ENCODE results near the gene TRAPPC11.

DNA sequence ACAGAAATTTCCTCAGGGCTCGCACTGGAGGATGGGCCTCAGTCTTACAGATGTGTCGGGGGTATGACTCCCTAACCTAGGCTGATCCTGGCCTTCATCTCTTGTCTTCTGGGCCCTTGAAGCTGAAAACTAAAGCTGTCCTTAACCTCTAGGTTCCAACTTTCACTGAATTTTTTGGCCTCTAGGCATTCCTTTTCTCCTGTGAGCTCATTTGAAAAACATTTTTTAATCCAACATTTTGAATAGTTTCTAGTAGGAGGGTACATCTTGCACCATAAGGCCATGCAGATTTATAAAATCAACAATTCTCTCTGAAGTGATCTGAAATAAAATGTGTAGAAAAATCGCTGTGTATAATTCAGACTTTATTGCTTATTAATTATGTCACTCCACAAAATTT lies 19.8 kb upstream of the TRAPPC11 start:
- TF ChIP-seq, protein P1, sequence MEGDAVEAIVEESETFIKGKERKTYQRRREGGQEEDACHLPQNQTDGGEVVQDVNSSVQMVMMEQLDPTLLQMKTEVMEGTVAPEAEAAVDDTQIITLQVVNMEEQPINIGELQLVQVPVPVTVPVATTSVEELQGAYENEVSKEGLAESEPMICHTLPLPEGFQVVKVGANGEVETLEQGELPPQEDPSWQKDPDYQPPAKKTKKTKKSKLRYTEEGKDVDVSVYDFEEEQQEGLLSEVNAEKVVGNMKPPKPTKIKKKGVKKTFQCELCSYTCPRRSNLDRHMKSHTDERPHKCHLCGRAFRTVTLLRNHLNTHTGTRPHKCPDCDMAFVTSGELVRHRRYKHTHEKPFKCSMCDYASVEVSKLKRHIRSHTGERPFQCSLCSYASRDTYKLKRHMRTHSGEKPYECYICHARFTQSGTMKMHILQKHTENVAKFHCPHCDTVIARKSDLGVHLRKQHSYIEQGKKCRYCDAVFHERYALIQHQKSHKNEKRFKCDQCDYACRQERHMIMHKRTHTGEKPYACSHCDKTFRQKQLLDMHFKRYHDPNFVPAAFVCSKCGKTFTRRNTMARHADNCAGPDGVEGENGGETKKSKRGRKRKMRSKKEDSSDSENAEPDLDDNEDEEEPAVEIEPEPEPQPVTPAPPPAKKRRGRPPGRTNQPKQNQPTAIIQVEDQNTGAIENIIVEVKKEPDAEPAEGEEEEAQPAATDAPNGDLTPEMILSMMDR (IDR thresholded peaks at IDR 0.05): no peak
- TF ChIP-seq TAF1 (IDR thresholded peaks at IDR 0.05; ENCODE audit: borderline replicate concordance, low read depth, low read length) (no peak), EZH2phosphoT487 (IDR thresholded peaks at IDR 0.05; ENCODE audit: borderline replicate concordance, low read depth) (no peak), IRF3 (IDR thresholded peaks at IDR 0.05; ENCODE audit: low read depth, low read length) (no peak), USF1 (IDR thresholded peaks at IDR 0.05; ENCODE audit: borderline replicate concordance, low read depth) (no peak), RAD21 (IDR thresholded peaks at IDR 0.05; ENCODE audit: low read length) (no peak), POLR2AphosphoS5 (IDR thresholded peaks at IDR 0.05; ENCODE audit: low read depth, low read length) (no peak), MXI1 (IDR thresholded peaks at IDR 0.05; ENCODE audit: low read depth, low read length) (no peak), JUND (IDR thresholded peaks at IDR 0.05) (no peak), REST (IDR thresholded peaks at IDR 0.05; ENCODE audit: low read depth, low read length) (no peak), NFIC (IDR thresholded peaks at IDR 0.05; ENCODE audit: borderline replicate concordance) (no peak)
